Activated T-cell treated with anti-CD3 and anti-CD28 coated beads, Interleukin-2, amount 50 U/mL, for 72 hours (primary cell): ENCODE results near the gene CELSR1. TPM values are rescaled to one million over a fixed set of nuclear protein-coding genes. Genes with fewer than 3 reads are reported as not detected.
"Not testable (repeated sequence)": the region's sequence is repeated elsewhere in the genome, so short reads cannot be mapped to it uniquely, and the experiment has no call there.

Experiments used
- ATAC-seq, 2 donors: fragments of 150-1000 bp; cut with Tn5 transposase; replicated peaks in 1 of 2; 2 replicates each; pipeline ENCODE4 v1.10.0; 2021; ENCODE audit warnings: moderate library complexity in 2 of 2, mild to moderate bottlenecking in 1 of 2
- DNase-seq, 2 donors: peaks; one replicate each; pipeline ENCODE4 v3.0.0; 2021 to 2022; ENCODE audit warnings: mixed read lengths in 1 of 2
- H3K27ac Mint-ChIP-seq: one replicate; pipeline ENCODE4 v1.8.0; 2022; ENCODE audit warnings: mild to moderate bottlenecking, moderate library complexity, mixed read lengths
- H3K27me3 Mint-ChIP-seq: one replicate; pipeline ENCODE4 v1.8.0; 2022; ENCODE audit warnings: low read depth, mixed read lengths
- H3K36me3 Mint-ChIP-seq, 2 donors: one replicate each; pipeline ENCODE4 v1.8.0; 2022; ENCODE audit warnings: mixed read lengths in 2 of 2, mild to moderate bottlenecking in 1 of 2; ENCODE audit not compliant: insufficient read depth in 2 of 2
- H3K4me1 Mint-ChIP-seq: one replicate; pipeline ENCODE4 v1.8.0; 2022; ENCODE audit warnings: low read depth, mixed read lengths
- H3K4me3 Mint-ChIP-seq, 2 donors: one replicate each; pipeline ENCODE4 v1.8.0; 2022; ENCODE audit warnings: mild to moderate bottlenecking in 2 of 2, mixed read lengths in 2 of 2, moderate library complexity in 2 of 2
- H3K9me3 Mint-ChIP-seq, 2 donors: one replicate each; pipeline ENCODE4 v1.8.0; 2022; ENCODE audit warnings: mixed read lengths in 2 of 2
- total RNA-seq, 2 donors: library from RNA; stranded (reverse); gene quantifications; one replicate each; pipeline ENCODE4 v1.2.3, GENCODE V29; 2022

CELSR1 gene
- total RNA-seq, 2 donors from 2014 or later, result 0.83 to 1.3 TPM

- Mint-ChIP-seq H3K27ac (no peak overlapping the region), H3K9me3 (no peaks in the 10 kb centered on the region), H3K4me1 (peaks cover 32% of the 10 kb centered on the region), H3K27me3 (peaks cover 5% of the 10 kb centered on the region), H3K4me3 (no peak overlapping the region), H3K36me3 (no peaks in the 10 kb centered on the region)
- DNase-seq (no peak), ATAC-seq (no peak)
Measured at GRCh38 chr22:46481386-46481785, 56.0 kb downstream of the CELSR1 start.

- Mint-ChIP-seq H3K4me3 (no peak overlapping the region), H3K36me3 (peaks cover 2 to 3% of the 10 kb centered on the region in 2 donors), H3K9me3 (no peaks in the 10 kb centered on the region), H3K4me1 (peaks cover 37% of the 10 kb centered on the region), H3K27ac (no peak overlapping the region), H3K27me3 (peaks cover 5% of the 10 kb centered on the region)
- ATAC-seq (no peak), DNase-seq (no peak)
Measured at GRCh38 chr22:46480396-46480795, 57.0 kb downstream of the CELSR1 start.

- Mint-ChIP-seq H3K27ac (no peak overlapping the region), H3K9me3 (peaks cover 0 to 3% of the 10 kb centered on the region in 2 donors), H3K4me3 (no peak overlapping the region), H3K27me3 (peaks cover 5% of the 10 kb centered on the region), H3K4me1 (peaks cover 37% of the 10 kb centered on the region), H3K36me3 (peaks cover 2 to 3% of the 10 kb centered on the region in 2 donors)
- DNase-seq, result no peak
- ATAC-seq, result no peak
Measured at GRCh38 chr22:46479046-46479445, 58.4 kb downstream of the CELSR1 start.

- Mint-ChIP-seq H3K9me3 (peaks cover 0 to 3% of the 10 kb centered on the region in 2 donors), H3K4me1 (peaks cover 34% of the 10 kb centered on the region), H3K4me3 (no peak overlapping the region), H3K27me3 (peaks cover 5% of the 10 kb centered on the region), H3K27ac (no peak overlapping the region), H3K36me3 (peaks cover 2 to 3% of the 10 kb centered on the region in 2 donors)
- DNase-seq (no peak), ATAC-seq (no peak)
Measured at GRCh38 chr22:46478083-46478551, 59.3 kb downstream of the CELSR1 start.

GRCh38 chr22:46476547-46476941 lies 60.9 kb downstream of the CELSR1 start:
- DNase-seq (peak; percentile 21 to 70), ATAC-seq (peak; percentile 85 to 99)
- Mint-ChIP-seq H3K27ac (no peak overlapping the region), H3K27me3 (peaks cover 5% of the 10 kb centered on the region), H3K4me1 (peaks cover 22% of the 10 kb centered on the region), H3K9me3 (peaks cover 0 to 3% of the 10 kb centered on the region in 2 donors), H3K4me3 (peak overlapping the region in 1 of 2 donors; percentile 16), H3K36me3 (peaks cover 2 to 3% of the 10 kb centered on the region in 2 donors)

- Mint-ChIP-seq H3K27ac (no peak overlapping the region), H3K4me3 (no peak overlapping the region), H3K36me3 (peaks cover 2 to 3% of the 10 kb centered on the region in 2 donors), H3K27me3 (no peaks in the 10 kb centered on the region), H3K9me3 (peaks cover 0 to 3% of the 10 kb centered on the region in 2 donors), H3K4me1 (peaks cover 12% of the 10 kb centered on the region)
- DNase-seq, result no peak
- ATAC-seq, result no peak
Measured at GRCh38 chr22:46473896-46474557, 63.4 kb downstream of the CELSR1 start.

GRCh38 chr22:46473021-46473779 lies 64.2 kb downstream of the CELSR1 start:
- H3K4me3 Mint-ChIP-seq, result no peak overlapping the region
- no peaks in the 10 kb centered on the region for H3K27me3 Mint-ChIP-seq
- peaks cover 0 to 3% of the 10 kb centered on the region in 2 donors for H3K9me3 Mint-ChIP-seq
- no peak for ATAC-seq
- H3K4me1 Mint-ChIP-seq, result peaks cover 12% of the 10 kb centered on the region
- H3K36me3 Mint-ChIP-seq, result peaks cover 2 to 3% of the 10 kb centered on the region in 2 donors
- no peak overlapping the region for H3K27ac Mint-ChIP-seq
- no peak for DNase-seq

GRCh38 chr22:46472722-46473016 lies 64.8 kb downstream of the CELSR1 start:
- no peak for ATAC-seq

GRCh38 chr22:46471901-46472721 lies 65.3 kb downstream of the CELSR1 start:
- Mint-ChIP-seq H3K27ac (no peak overlapping the region), H3K36me3 (peaks cover 2 to 3% of the 10 kb centered on the region in 2 donors), H3K4me1 (peaks cover 12% of the 10 kb centered on the region), H3K9me3 (peaks cover 0 to 3% of the 10 kb centered on the region in 2 donors), H3K27me3 (no peaks in the 10 kb centered on the region), H3K4me3 (no peak overlapping the region)
- no peak for DNase-seq
- ATAC-seq, result no peak

More at GRCh38 chr22:46472722-46473016, 64.8 kb downstream of the CELSR1 start:
- Mint-ChIP-seq H3K27ac (no peak overlapping the region), H3K27me3 (no peaks in the 10 kb centered on the region), H3K4me1 (peaks cover 12% of the 10 kb centered on the region), H3K36me3 (peaks cover 2 to 3% of the 10 kb centered on the region in 2 donors), H3K9me3 (peaks cover 0 to 3% of the 10 kb centered on the region in 2 donors), H3K4me3 (no peak overlapping the region)
- no peak for DNase-seq

GRCh38 chr22:46471330-46471729 lies 66.1 kb downstream of the CELSR1 start:
- H3K9me3 Mint-ChIP-seq, H3K27me3 Mint-ChIP-seq, ATAC-seq, H3K27ac Mint-ChIP-seq, DNase-seq, H3K4me3 Mint-ChIP-seq, H3K4me1 Mint-ChIP-seq, H3K36me3 Mint-ChIP-seq: not testable (repeated sequence)

GRCh38 chr22:46469711-46470110 lies 67.7 kb downstream of the CELSR1 start:
- H3K36me3 Mint-ChIP-seq, result no peaks in the 10 kb centered on the region
- no peak for DNase-seq

GRCh38 chr22:46467006-46467405 lies 70.4 kb downstream of the CELSR1 start:
- Mint-ChIP-seq H3K36me3 (no peaks in the 10 kb centered on the region), H3K4me1 (no peaks in the 10 kb centered on the region), H3K9me3 (no peaks in the 10 kb centered on the region), H3K27ac (no peak overlapping the region), H3K4me3 (no peak overlapping the region), H3K27me3 (no peaks in the 10 kb centered on the region)
- DNase-seq (no peak), ATAC-seq (no peak)

More at GRCh38 chr22:46469711-46470110, 67.7 kb downstream of the CELSR1 start:
- Mint-ChIP-seq H3K4me1 (no peaks in the 10 kb centered on the region), H3K4me3 (no peak overlapping the region), H3K27ac (no peak overlapping the region), H3K9me3 (no peaks in the 10 kb centered on the region), H3K27me3 (no peaks in the 10 kb centered on the region)
- no peak for ATAC-seq

- ATAC-seq (no peak), DNase-seq (no peak)
- Mint-ChIP-seq H3K36me3 (no peaks in the 10 kb centered on the region), H3K27me3 (no peaks in the 10 kb centered on the region), H3K9me3 (no peaks in the 10 kb centered on the region), H3K4me1 (no peaks in the 10 kb centered on the region), H3K27ac (no peak overlapping the region), H3K4me3 (no peak overlapping the region)
Measured at GRCh38 chr22:46466255-46466676, 71.2 kb downstream of the CELSR1 start.
